HTR-8/SVneo (cell line): ENCODE data around the gene ZNF296.

Source experiments
- DNase-seq: peaks from one replicate; pipeline ENCODE4 v3.0.0; 2011; ENCODE audit warnings: low spot score, mixed read lengths; ENCODE audit not compliant: insufficient read length
- FAIRE-seq: peaks from 2 replicates; lab custom pipeline; 2011; peaks lifted over from hg19 to GRCh38; lab: Jason Lieb, UNC

The ZNF296 gene

DNA sequence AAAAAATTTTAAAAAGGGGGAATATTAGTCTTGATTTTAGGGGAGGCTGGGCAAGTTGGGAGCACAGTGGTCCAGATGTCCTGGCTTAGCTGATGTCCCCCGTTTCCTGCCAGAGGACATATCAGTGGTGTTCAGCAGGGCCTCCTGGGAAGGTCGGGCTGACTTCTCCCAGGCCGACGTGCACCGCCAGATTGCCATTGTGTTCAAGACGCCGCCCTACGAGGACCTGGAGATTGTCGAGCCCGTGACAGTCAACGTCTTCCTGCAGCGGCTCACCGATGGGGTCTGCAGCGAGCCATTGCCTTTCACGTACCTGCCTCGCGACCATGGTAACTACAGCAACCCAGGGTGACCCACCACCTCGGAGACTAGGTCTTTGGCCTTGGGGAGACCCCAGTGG, 43.9 kb downstream of the ZNF296 start:
- DNase-seq (no peak), FAIRE-seq (no peak)

DNA sequence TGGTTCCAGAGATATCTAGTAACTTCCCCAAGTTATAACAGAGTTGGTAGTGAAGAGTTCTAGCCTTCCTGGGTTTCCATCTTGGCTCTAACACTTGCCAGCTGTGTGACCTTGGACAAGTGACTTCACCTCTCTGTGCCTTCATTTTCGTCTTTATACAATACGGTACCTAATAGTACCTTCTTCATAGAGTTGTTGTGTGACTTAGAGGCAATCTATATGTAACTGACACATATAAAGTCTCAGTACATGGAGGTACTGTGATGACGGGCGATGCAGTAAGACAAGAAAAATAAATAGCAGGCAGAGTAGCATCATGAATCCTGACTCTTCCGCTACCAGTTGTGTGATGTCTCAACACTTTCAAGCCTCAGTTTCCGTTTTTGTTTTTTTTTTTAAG, 45.5 kb downstream of the ZNF296 start:
- FAIRE-seq (no peak), DNase-seq (no peak)

DNA sequence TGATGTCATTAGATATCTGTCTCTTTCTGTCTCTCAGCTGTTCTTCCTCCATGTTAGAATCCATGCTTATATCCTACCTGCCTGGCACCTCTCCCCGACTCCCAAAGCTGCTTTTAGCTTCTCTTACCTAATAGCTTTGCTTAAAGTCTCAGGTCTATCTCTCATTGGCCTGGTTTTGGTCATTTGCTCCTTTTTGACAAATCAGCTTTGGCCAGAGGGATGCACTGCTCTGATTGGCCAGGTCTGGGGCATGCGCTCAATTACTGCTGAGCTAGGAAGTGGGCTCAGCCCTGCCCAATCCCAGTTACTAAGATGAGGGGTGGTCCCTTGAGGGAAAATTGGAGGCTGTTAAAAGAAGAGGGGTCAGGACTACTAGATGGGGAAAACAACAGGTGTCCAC, 48.9 kb downstream of the ZNF296 start:
- no peak for FAIRE-seq
- no peak for DNase-seq

DNA sequence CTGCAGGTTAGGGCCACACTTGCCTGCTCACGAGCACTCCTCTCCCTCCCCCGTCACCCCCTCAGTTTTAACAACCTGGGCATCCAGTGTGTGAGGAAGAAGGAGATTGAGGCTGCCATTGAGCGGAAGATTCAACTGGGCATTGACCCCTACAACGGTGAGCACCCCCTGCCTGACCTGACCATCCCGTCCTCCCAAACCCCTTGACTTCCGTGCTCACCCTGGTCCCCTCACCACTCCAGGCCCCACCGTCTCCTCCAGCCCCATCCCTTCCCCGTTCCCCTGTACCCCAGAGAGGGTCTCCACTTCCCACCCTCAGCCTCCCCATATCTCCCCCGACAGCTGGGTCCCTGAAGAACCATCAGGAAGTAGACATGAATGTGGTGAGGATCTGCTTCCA, 51.0 kb downstream of the ZNF296 start:
- FAIRE-seq, result no peak
- no peak for DNase-seq

DNA sequence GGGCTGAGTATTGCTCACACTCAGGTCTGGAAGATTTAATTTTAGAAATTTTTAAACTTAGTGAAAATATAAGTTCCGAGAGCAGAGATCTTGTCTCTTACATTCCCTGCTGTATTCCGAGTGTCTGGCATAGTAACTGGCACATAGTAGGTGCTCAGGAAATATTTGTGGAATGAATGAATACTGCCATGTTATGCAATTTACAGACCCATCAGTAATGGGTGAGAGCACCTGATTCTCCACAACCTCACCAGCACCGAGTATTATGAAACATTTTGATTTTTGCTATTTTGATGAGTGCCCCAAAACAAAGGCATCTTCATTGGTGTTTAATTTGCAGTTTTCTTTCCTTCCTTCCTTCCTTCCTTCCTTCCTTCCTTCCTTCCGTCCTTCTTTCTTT, 53.2 kb downstream of the ZNF296 start:
- FAIRE-seq, result no peak
- DNase-seq, result no peak

DNA sequence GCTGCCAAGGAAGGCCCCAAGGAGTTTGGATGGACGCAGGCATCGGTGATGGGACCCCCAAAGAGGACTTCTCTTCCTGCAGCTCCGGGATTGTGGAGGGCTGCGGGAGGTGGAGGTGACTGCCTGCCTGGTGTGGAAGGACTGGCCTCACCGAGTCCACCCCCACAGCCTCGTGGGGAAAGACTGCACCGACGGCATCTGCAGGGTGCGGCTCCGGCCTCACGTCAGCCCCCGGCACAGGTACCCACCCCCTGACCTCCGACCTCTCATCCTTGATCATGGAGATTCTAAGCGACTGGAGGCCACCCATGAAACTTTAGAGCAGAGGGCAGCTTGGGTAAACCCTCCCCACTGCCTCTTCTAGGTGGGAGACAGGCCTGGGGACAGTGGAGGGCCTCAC, 54.3 kb downstream of the ZNF296 start:
- no peak for FAIRE-seq
- no peak for DNase-seq
